Measurements from ENCODE around the gene SLC9A8. TPM values are rescaled to one million over a fixed set of nuclear protein-coding genes. Genes with fewer than 3 reads are reported as not detected.

Gene SLC9A8, protein sequence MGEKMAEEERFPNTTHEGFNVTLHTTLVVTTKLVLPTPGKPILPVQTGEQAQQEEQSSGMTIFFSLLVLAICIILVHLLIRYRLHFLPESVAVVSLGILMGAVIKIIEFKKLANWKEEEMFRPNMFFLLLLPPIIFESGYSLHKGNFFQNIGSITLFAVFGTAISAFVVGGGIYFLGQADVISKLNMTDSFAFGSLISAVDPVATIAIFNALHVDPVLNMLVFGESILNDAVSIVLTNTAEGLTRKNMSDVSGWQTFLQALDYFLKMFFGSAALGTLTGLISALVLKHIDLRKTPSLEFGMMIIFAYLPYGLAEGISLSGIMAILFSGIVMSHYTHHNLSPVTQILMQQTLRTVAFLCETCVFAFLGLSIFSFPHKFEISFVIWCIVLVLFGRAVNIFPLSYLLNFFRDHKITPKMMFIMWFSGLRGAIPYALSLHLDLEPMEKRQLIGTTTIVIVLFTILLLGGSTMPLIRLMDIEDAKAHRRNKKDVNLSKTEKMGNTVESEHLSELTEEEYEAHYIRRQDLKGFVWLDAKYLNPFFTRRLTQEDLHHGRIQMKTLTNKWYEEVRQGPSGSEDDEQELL
- 10 to 100 TPM; 12.4 to 20.4 (median 15.1) TPM for total RNA-seq

DNA sequence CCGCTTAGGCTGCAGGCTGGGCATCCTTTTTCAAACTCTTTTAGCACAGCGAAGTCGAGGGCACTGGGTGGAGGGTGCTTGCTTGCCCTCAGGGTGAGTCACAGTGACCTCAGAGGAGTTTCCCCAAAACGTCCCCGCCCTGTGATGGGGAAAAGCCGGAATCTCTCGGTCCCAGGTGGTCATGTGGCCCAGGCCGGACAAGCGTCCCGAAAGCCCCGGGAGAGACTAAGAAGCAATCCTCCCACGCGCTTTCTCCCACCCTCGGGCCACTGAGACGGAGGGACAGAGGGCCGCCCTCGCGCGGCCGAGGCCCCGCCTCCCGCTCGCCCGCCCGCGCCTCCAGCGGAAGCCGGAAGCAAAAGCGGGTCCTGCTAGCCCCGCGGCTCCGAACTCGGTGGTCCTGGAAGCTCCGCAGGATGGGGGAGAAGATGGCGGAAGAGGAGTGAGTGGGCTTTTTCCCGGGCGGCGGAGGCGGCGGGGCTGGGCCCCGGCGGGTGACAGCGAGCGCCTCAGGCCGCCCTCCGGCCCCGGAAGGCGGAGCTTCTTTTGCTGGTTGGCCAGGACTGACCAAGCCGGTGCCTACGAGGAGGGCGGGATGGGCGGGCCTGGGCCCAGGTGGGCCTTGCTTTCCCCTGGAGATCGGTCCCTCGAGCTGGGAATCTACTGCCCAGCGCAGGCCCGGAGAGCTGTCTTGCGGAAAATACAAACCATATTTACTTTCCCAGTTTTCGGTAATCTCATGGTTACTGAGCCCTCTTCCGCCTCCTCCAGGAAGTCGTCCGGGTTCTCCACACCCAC, at the start of gene SLC9A8:
Gene SLC9A8 (plus strand): TSS at position 322 of the 798 bp plus-strand sequence. CDS start 95 bp downstream, at position 417.
- Histone ChIP-seq H3K9me3 (no peaks in the 10 kb centered on the region), H3K27me3 (no peaks in the 10 kb centered on the region), H3K36me3 (peaks cover 0 to 13% of the 10 kb centered on the region in 2 donors), H3K4me1 (peaks cover 22 to 24% of the 10 kb centered on the region in 2 donors), H3K4me3 (peak within 1 kb of the TSS; percentile 65 to 100 (median 80)), H3K27ac (peak within 1 kb of the TSS; percentile 91 to 100 (median 96))
- intact Hi-C loops (cut with DNase I; ENCODE audit: low total_unique reads) = loop anchor here (2.0 to 5.0 kb wide), 3 partner anchors 66 to 100 kb away; no protein-coding TSS in a partner anchor
- ATAC-seq (peak; percentile 81 to 84), DNase-seq (peak; percentile 70 to 84)
- in situ Hi-C loops (cut with MboI; ENCODE audit: low sequenced_read_pairs in 4 of 4) = no loop called here
- TF ChIP-seq, protein P1, sequence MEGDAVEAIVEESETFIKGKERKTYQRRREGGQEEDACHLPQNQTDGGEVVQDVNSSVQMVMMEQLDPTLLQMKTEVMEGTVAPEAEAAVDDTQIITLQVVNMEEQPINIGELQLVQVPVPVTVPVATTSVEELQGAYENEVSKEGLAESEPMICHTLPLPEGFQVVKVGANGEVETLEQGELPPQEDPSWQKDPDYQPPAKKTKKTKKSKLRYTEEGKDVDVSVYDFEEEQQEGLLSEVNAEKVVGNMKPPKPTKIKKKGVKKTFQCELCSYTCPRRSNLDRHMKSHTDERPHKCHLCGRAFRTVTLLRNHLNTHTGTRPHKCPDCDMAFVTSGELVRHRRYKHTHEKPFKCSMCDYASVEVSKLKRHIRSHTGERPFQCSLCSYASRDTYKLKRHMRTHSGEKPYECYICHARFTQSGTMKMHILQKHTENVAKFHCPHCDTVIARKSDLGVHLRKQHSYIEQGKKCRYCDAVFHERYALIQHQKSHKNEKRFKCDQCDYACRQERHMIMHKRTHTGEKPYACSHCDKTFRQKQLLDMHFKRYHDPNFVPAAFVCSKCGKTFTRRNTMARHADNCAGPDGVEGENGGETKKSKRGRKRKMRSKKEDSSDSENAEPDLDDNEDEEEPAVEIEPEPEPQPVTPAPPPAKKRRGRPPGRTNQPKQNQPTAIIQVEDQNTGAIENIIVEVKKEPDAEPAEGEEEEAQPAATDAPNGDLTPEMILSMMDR (IDR thresholded peaks at IDR 0.05 in 4 of 5, conservative IDR thresholded peaks at IDR 0.05 in 1 of 5) = peak; percentile 19 to 70 (median 32)
- TF ChIP-seq POLR2A (IDR thresholded peaks at IDR 0.05) = peak; percentile 79 to 90

DNA sequence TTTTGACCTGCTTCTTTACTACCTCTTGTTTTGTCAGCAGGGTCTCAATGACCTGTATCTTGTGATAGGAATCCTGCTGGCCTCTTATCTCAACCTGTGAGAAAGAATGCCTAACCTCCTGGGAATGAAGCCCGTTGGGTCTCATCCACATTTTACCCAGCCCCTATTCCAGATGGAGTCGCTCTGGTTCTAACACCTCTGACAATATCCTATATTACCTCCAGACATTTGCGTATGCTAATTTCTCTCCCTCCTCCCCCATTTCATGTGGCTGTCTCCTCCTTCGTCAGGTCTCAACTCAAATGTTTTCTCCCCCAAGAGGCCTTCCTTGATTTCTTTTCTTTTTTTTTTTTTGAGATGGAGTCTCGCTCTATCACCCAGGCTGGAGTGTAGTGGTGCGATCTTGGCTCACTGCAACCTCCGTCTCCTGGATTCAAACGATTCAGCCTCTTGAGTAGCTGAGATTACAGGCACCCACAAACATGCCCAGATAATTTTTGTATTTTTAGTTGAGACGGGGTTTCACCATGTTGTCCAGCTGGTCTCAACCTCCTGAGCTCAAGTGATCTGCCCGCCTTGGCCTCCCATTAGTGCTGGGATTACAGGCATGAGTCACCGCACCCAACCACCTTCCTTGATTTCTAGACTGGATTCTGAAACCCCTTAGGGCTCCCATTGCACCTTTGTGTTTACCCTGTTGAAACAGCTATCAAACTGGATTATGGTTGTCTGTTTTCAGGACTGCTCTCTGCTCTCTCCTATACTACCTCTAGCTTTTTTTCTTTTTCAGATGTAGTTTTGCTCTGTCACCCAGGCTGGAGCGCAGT, 49.5 kb upstream of the SLC9A8 start:
- H3K27ac ChIP-seq = peak overlapping the region; percentile 36 to 67 (median 50)
- H3K36me3 ChIP-seq = no peaks in the 10 kb centered on the region
- DNase-seq (no peak), ATAC-seq (no peak)
- TF ChIP-seq POLR2A (IDR thresholded peaks at IDR 0.05) = no peak
- TF ChIP-seq, protein P1 (IDR thresholded peaks at IDR 0.05 in 4 of 5, conservative IDR thresholded peaks at IDR 0.05 in 1 of 5) = no peak
- H3K9me3 ChIP-seq = no peaks in the 10 kb centered on the region
- in situ Hi-C loops (cut with MboI; ENCODE audit: low sequenced_read_pairs in 4 of 4) = no loop called here
- peaks cover 3 to 31% of the 10 kb centered on the region in 2 donors for H3K4me1 ChIP-seq
- H3K27me3 ChIP-seq = no peaks in the 10 kb centered on the region
- intact Hi-C loops (cut with DNase I; ENCODE audit: low total_unique reads) = loop anchor here (10.0 kb wide), 1 partner anchor 148 kb away; no protein-coding TSS in a partner anchor
- H3K4me3 ChIP-seq = no peak overlapping the region

DNA sequence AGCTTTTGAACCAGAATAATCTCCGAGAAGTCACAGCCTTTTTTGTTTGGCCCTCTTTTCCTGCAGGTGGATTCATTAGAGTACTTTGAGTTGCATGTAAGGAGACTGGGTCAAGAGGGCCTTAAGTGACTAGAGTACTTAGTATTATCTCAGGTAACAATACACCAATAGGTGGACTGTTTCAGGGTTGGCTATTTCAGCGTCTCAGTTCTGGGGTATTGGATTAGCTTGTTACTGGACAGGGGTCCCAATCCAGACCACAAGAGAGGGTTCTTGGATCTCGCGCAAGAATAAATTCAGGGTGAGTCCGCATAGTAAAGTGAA, 47.3 kb upstream of the SLC9A8 start:
- ATAC-seq (no peak), DNase-seq (no peak)
- TF ChIP-seq POLR2A (IDR thresholded peaks at IDR 0.05) = no peak
- TF ChIP-seq, protein P1 (IDR thresholded peaks at IDR 0.05 in 4 of 5, conservative IDR thresholded peaks at IDR 0.05 in 1 of 5) = no peak
- no peaks in the 10 kb centered on the region for H3K36me3 ChIP-seq
- H3K9me3 ChIP-seq = no peaks in the 10 kb centered on the region
- H3K27me3 ChIP-seq = no peaks in the 10 kb centered on the region
- no peak overlapping the region for H3K4me3 ChIP-seq
- intact Hi-C loops (cut with DNase I; ENCODE audit: low total_unique reads) (loop anchor here (10.0 kb wide), 1 partner anchor 151 kb away; no protein-coding TSS in a partner anchor), in situ Hi-C loops (cut with MboI; ENCODE audit: low sequenced_read_pairs in 4 of 4) (no loop called here)
- peaks cover 19 to 44% of the 10 kb centered on the region in 2 donors for H3K4me1 ChIP-seq
- H3K27ac ChIP-seq = peak overlapping the region; percentile 82 to 90 (median 86)

All from gastrocnemius medialis (tissue), 4 donors.